HL-60/S4 (cell line): ENCODE results near the gene ARHGEF16.

ENCODE experiments used
- in situ Hi-C: fragments of 300-500 bp; cut with MboI; formaldehyde crosslinking; loops from 2 replicates; pipeline ENCODE4 v1.14.3; 2022; ENCODE audit warnings: low sequenced_read_pairs

The ARHGEF16 gene

DNA sequence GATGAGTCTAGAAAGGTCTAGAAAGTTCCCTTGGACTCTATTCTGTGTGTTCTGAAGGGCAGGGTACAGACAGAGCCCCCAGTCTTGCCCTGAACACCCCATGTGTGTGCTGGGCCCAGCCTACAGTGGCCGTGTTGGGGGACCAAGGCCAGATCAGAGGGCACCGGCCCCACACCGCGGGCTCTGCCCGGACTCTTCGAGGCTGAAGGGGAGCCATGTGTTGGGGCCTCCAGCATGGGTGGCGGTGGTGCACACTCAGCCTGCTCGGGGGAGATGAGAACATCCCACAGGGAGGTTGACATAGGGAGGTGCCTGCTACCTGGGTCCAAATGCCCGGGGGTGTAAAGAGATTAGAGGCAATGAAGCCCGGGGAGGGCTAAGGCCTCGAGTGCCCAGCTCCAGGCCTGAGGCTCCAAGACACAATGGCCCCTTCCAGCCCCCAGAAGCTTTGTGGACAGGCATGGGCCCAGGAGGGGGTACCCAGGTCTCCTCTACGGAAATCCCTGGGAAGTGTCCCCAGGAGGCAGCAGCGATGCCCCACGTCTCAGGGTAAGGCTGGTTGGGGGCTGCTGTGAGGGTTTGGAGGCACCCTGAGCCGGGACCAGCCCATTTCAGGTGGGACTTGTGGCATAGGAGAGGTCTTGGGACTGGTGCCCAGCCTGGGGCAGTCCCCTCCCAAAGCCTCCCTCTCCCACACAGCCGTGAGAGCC is 12.1 kb downstream of the ARHGEF16 start:
- in situ Hi-C loops: no loop called here

DNA sequence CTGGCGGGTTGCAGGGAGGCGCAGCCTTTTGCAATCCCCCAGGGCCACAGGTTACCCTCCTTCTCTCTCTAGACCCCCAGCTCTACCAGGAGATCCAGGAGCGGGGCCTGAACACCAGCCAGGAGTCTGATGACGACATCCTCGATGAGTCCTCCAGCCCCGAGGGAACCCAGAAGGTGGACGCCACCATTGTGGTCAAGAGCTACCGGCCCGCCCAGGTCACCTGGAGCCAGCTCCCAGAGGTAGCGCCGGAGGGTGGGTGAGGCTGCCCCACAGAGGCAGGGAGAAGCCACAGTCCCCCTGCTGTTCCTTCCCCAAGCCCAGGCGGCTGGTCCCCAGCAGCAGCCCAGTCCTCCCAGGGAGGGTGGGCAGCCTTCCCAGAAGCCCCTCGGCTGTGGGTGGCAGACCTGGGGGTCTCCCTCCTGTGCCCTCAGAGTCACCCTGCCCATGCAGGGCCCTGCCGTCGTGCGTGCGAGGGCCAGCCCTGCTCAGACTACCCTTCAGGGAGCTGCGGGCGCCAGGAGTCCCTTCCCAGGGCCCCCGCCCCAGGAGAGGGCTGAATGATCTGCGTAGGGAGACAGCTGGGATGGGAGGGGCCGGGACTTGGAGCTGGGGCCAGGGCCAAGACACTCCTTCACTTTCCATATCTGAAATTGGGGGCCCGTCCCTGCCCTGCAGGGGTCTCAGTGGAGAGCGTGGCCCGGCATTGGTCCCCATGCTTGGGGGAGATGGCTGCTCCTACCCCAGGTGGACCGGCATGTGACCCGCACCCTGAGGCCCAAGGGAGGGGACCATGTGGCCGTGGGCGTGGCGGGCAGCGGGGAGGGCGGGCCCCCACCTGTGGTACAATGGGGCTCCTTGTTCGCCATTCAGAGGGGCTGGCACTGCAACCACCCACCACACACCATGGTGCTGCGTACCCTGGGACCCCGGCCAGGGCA is 12.9 kb downstream of the ARHGEF16 start:
- in situ Hi-C loops: no loop called here

DNA sequence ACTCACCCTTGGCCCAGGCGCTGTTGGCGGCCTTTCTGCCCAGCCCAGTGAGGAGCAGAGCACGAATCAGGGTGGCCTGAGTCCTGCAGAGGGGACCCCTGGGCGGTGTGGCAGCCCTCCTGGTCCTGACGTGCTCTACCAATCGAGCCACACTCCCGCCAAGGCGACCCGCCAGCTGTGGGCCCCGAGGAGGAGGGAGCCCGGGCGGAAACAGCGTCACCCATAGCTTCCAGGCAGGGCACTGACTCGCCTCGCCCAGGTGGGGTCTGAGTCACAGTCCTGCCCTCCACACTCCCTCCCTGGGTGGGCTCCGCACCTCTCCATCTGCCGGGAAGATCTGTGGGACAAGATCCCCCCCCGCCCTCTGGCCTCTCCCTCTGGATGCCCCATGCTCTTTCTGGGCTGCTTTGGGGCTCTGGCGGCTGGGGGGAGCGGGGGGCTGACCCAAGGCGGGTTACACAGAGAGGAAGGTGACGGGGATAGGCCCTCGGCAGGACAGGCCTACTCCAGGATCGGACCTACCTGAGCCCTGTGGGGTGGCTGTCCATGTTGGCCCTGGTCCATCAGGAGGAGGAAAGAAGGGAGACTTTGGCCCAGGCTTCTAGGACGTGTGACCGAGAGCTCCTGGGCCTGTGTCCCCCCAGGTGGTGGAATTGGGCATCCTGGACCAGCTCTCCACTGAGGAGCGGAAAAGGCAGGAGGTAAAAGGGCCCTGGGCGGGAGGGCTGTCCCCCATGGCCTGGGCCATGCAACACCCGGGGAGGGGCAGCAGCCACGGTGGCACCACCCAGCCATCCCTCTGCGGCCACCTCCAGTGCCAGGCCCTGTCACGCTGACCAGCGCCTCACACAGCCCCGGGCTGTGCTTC is 14.0 kb downstream of the ARHGEF16 start:
- in situ Hi-C loops: no loop called here

DNA sequence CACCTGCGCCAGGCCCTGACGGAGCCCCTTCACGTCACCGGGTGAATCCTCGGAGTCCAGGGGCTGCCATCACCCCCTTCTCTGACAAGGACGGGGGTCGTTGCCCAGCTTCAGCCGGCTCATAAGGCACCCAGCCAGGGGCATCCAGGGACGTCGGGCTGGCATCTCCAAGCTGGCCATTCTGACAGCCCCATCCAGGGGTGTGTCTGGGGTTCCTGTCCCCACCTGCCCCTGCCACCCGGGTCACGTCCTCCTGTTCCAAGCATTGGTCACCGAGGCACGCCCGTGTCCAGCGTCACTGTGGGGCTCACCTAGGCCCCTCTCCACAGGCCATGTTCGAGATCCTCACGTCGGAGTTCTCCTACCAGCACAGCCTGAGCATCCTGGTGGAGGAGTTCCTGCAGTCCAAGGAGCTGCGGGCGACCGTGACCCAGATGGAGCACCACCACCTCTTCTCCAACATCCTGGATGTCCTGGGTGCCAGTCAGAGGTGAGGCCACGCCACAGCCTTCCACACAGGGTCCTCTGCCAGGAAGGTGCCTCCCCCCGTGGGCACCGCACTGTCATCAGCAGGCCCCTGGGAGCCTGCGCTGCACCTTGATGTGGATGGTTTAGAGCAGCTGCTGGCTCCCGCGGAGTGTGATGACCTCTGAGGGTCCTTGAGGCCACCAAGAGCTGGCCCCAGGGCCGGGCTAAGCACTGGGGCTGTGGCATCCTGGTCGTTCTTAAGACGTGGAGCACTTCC is 14.8 kb downstream of the ARHGEF16 start:
- in situ Hi-C loops: no loop called here

DNA sequence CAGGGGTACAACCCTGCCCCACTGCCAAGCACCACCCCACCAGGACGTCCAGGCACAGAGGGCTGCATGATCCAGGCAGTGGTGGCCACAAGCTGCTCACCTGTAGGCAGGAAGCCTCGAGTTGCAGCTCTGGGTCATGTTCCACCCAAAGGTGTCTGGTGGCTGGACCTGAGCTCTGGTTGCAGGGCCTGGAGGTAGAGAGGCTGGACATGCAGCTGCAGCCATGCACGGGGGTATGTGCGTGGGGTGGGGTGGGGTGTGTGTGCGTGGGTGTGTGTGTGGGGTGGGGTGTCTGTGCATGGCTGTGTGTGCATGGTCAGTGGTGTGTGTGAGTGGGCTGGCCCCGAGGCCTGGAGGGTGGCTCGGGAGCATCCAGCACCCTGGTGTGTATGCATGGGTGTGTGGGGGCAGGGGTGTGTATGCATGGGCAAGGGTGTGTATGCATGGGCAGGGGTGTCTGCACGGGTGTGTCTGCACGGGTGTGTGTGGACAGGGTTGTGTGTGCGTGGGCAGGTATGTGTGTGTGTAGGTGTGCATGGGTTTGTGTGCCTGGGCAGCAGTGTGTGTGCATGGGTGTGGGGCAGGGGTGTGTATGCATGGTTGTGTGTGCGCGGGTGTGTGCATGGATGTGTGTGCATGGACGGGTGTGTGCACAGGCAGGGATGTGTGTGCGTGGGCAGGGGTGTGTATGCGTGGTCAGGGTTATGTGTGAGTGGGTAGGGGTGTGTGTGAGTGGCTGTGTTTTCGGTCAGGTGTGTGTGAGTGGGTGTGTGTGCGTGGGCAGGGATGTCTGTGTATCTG is 15.6 kb downstream of the ARHGEF16 start:
- in situ Hi-C loops: no loop called here

DNA sequence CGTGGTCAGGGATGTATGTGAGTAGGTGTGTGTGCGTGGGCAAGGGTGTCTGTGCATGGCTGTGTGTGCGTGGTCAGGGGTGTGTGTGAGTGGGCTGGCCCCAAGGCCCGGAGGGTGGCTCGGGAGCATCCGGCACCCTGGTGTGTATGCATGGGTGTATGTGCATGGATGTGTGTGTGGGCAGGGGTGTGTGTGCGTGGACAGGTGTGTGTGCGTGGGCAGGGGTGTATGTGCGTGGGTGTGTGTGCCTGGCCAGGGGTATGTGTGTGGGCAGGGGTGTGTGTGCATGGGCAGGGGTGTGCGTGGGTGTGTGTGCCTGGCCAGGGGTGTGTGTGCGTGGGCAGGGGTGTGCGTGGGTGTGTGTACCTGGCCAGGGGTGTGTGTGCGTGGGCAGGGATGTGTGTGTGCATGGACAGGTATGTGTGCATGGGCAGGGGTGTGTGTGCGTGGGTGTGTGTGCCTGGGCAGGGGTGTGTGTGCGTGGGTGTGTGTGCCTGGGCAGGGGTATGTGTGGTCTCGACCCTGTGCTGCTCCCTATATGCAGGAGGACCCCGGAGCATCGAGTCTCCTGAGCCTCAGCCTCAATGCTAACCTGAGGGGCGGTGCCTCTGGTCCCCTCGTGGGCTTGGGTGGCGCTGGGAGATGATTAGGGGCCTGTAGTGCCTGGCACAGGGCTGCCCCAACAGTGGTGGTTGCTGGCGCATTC is 16.3 kb downstream of the ARHGEF16 start:
- in situ Hi-C loops: no loop called here

DNA sequence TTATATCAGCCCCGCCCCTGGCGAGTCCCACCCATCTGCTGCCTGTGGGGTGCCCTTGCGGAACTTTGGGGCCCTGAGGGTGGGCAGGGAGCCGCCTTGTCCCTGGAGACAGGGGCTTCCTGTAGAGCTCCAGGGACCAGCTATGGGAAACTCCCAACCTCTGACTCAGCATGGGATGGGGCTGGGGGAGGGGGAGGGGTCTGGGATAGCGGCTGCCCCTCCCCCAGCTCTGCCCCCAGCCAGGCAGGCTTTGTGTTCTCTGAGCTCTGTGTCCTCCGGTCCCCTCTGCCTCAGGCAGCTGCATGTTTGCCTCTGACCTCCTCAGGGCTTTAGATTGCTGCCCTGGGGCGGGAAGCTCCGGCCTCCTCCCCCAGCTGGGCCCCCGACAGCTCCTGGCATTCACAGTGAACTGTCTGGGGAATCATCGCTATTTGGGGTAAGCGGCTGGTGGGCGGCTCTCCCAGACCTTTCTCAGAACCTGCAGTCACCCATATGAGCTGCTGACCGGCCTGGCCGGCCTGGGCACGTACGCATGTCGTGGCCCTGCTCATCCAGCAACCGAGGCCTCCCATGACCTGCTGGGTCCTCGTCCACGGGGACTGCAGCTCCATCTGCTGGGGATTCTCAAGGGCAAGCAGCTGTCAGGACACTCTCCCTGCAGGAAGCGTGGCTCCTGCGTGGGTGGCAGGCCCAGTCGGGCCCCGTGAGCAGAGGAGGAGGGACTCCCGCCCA is 17.1 kb downstream of the ARHGEF16 start:
- in situ Hi-C loops: no loop called here

DNA sequence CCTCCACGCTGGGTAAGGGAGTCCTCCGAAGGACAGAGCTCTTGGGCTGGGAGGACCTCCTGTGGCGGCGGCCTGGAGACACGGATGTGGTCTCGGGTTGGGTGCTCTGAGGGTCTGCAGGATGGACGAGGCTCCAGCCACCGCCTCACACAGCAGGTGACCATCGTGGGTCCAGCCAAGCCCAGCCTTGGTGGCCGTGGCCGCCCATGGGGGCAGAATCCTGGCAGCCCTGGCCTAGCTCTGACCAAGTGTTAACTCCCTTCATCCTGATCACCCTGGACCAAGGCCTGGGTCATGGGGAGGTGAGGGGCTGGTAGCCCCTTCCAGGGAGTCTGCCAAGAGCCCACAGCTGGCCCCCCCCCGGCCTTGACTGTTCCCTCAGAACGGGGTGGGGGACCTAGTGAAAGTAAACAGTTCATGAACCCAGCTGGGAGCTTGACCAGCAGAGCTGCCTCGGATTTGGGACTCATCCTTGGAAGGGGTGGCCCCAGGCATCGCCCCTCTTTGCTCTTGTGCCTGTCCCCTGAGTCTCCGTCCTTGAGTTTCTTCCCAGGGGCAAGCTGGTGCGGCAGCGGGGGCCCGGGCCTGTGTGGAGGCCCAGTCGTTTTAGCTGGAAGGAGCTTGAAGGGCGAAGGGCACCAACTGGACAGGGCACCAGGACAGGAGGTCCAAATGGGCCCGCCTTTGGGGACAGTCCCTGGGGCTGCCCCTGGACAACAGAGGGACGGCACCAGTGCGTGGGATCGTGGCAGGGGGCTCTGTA is 17.8 kb downstream of the ARHGEF16 start:
- in situ Hi-C loops: no loop called here

DNA sequence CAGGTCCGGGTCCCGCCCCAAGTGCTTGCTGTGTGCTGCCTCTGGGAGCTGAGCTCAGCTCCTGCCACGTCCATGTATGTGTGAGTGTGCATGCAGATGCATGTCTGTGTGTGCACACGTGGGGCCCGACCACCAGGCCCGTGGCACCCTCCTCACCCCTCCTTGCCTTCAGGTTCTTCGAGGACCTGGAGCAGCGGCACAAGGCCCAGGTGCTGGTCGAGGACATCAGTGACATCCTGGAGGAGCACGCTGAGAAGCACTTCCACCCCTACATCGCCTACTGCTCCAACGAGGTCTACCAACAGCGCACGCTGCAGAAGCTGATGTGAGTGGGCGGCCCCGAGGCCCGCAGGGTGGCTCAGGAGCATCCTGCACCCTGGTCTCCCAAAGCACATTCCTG is 18.4 kb downstream of the ARHGEF16 start:
- in situ Hi-C loops: no loop called here

DNA sequence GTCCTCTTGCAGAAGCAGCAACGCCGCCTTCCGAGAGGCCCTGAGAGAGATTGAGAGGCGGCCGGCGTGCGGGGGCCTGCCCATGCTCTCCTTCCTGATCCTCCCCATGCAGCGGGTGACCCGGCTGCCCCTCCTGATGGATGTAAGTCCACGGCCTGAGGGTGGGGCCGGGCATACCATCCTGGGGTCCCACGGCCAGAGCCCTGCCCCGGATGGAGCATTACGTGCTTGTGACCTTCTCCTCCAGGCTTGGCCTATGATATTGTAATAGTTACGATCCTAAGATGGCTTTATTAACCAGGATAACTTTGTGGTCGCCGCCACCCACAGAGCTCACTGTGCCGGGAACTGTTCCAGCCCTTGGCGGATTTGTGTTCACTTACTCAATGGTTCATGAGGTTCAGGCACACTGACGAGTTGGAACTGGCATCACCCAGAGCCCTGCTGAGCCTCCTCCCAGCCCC is 18.9 kb downstream of the ARHGEF16 start:
- in situ Hi-C loops: no loop called here

DNA sequence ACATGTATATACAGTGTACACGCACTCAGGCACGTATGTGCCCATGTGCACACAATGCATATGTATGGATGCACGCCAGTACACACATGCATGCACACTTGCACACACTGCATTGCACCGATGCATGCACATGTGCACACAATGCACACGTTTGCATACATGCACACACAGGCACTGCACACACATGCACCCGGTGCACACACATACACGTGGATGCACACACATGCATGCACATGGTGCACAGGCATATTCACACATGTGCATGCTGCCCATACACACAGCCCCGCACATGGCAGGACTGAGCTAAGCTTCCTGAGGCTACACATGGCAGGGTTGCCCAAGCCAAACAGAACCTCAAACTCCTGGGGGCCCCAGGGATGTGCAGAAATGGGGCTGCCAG is 19.6 kb downstream of the ARHGEF16 start:
- in situ Hi-C loops: no loop called here

DNA sequence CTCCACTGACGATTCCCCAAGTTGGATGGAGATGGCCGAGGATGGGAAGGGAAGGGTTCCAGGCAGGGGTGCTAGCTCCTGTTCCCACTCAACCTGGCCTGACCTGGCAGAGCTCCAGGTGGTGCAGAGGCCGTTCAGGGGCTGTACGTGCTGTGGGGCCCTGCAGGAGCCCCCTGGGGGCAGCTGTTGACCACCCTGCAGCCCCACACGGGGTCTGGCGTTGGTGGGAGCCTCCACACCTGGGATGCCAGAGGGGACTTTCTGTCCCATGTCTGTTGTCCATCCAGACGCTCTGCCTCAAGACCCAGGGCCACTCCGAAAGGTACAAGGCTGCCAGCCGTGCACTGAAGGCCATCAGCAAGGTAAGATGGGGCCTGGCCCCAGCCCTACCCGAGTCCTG is 20.0 kb downstream of the ARHGEF16 start:
- in situ Hi-C loops: no loop called here

DNA sequence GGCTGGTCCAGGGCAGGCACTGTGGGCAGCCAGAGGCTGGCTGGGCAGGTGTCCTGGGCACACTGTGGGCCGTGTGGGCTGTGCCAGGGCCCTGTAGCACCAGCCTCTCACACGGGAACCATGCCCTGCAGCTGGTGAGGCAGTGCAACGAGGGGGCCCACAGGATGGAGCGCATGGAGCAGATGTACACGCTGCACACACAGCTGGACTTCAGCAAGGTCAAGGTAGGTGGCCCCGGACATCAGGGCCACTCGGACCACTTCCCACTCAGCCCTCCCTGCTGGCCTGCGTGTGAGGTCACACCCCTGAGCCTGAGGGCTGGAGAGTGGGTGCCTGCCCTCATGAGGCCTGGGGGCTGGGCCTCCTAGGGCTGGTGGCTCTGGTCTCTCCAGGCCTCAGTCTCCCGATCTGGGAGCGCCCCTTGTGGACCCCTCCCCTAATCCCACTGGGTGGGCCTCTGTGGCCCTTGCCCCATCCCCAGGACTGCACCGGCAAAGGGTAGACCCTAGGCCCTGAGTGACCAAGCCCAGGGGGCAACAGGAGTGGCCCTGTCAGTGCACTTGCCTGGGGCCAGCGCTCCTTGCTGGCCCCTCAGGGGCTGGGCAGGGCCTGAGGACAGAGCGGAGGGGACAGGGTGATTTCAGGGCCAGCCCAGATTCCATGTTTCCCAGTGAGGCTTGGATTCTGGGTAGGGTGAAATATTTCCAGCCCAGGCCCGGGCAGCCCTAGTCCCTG is 21.5 kb downstream of the ARHGEF16 start:
- in situ Hi-C loops: no loop called here

DNA sequence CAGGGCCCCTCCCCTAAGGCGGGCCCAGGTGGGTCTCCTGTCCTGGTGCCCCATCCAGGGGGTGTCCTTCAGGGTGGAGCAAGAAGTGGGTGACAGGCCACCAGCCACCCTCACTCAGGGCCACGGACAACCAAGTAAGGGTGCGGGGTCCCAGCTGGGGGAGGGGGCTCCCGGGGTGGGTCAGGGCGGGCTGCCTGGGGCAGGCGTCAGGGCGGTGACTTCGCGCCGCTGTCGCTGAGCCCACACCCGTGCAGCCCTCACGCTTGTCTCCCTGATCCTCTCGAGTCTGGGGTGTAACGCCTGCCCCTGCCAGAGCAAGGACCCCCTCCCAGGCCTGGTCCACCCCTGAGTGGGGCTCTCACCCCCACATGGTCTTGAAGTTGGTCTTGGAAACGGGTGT is 22.2 kb downstream of the ARHGEF16 start:
- in situ Hi-C loops: no loop called here

DNA sequence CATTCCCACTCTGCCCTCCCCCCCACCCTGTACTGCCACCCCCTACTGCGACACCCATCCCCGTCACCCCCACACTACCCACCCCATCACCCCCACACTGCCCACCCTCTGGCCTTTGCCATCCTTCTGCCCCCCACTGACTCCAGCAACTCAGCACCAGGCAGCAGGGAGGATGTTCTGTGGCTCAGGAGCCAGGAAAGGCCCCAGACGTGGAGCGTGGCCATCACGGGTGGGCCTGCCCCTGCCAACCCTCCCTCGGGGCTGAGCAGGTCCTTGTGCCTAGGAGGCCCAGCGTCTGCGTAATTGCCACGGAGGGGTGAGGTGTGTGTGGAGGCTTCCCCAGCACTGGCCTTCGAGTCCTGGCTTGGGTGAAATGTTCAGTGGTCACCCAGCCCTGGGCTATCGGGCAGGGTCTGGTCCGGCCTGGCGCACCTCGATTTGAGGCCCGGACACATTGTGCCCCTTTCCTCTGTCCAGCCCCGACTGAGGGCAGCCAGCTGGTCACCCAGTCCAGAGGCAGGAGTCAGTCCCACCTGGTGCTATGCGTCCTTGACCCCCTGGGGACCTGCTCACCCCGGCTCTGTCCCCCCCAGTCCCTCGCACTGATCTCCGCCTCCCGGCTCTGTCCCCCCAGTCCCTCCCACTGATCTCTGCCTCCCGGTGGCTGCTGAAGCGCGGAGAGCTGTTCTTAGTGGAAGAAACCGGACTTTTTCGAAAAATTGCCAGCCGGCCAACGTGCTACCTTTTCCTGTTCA is 23.0 kb downstream of the ARHGEF16 start:
- in situ Hi-C loops: no loop called here

DNA sequence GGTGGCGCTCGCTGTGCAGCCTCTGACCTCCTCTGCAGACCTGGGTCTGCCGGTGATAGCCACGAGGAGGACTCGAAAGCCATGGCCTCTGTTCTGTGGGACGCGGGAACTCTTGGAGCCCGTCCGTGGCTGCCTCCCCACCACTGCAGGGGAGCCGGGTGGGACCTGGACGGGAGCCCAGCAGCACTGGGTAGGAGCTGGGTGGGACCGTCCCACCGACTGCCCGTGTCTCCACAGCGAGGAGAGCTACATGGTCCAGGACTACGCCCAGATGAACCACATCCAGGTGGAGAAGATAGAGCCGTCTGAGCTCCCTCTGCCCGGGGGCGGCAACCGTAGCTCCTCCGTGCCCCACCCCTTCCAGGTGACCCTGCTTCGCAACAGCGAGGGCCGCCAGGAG is 23.7 kb downstream of the ARHGEF16 start:
- in situ Hi-C loops: no loop called here
